ENCODE data around the gene NDUFV1.
"Not testable (repeated sequence)": the region's sequence is repeated elsewhere in the genome, so short reads cannot be mapped to it uniquely, and the experiment has no call there.

The NDUFV1 gene

DNA sequence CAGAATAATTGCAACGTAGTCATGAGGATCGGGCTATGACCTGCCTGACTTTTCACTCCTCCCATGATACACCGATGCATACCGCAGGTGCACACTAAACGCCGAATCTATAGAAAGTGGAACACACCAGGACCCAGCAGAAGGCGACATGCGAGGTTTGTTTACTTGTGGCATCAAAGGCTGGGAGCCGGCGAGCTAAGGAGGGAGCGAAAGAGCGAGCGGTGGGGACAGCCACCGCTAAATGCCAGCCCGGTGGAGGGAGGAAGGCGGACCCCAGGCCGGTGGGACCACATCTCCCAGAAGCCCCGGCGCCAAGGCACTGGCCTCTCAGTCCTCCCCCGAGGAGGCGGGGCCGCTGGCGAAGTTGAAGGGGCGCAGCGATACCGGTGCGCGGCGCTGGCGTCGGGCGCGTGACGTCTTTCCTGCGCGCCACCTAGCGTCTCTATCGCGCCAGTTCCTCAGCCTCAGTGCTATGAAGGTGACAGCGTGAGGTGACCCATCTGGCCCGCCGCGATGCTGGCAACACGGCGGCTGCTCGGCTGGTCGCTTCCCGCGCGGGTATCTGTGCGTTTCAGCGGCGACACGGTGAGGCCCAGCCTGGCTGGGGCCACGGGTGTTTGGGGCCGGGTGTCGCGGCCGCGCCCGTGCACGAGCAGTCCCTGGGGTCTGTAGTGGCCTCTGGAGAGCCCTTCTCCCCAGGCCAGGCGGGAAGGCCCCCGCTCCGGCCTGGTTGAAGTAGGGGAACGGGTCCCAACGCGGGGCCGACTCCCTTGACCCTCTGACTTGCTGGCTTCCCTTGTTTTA, at the start of gene NDUFV1:
Gene NDUFV1 (plus strand): TSS at position 445 of the 804 bp plus-strand sequence. CDS start 69 bp downstream, at position 514.
- peak; percentile 97 for DNase-seq

DNA sequence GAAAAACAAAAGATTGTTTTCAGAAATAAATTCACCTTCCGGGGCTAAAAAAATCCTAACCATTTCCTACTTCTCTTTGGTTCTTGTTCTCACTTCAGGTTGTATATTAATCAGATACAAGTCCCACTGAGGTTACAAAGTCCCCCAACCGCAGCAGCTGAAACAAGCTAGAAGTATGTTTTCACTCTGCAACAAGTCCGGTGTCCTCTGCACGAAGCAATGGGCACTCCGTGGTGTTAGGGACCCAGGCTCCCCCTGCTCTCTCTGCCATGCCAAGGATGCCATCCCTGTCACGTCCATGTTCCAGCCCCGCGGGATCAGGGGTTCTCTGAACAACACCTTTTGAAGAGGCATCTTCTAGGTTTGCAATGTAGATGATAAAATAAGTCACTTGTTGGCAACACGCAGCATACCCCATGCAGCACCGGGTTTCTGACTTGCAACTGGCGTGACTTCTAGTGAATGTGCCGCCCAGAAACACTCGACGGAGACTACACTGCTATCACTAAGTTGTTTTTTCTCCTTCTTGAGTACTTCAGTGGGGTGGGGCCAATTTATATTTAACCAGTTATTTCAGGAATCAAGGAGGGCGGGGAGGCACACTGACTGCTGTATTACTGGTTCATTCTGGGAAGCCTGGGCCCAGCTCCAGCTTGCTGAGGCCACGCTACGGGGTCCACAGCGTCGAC, 48.5 kb upstream of the NDUFV1 start:
- DNase-seq: no peak

DNA sequence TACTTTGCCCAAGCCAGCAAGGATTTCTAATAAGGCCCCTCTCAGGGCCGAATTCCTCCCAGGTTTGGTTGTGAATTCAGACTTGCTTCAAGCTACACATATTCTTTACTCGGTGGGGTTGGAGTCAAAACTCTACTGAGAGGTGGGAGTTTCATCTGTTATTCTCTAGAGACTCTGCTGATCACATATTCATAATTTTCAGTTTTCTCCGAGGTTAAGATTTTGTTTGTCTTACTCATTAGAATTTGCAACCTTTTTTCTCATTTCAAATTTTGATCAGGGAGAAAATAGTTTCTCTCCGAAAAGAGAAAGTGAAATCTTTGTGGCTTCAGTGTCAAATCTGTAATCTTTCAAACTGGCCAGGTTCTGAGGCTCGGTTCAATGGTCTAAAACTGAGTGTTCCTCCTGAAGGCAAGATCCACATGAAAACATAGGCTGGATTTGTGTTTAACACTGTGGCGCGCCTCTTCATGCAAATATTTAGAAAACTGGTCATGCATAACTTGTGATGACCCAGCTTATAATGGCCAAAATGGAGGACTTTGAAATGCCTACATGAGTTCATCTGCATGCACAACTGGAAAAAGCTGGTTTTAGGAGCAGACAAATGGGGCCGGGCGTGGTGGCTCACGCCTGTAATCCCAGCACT, 44.6 kb upstream of the NDUFV1 start:
- DNase-seq: no peak

DNA sequence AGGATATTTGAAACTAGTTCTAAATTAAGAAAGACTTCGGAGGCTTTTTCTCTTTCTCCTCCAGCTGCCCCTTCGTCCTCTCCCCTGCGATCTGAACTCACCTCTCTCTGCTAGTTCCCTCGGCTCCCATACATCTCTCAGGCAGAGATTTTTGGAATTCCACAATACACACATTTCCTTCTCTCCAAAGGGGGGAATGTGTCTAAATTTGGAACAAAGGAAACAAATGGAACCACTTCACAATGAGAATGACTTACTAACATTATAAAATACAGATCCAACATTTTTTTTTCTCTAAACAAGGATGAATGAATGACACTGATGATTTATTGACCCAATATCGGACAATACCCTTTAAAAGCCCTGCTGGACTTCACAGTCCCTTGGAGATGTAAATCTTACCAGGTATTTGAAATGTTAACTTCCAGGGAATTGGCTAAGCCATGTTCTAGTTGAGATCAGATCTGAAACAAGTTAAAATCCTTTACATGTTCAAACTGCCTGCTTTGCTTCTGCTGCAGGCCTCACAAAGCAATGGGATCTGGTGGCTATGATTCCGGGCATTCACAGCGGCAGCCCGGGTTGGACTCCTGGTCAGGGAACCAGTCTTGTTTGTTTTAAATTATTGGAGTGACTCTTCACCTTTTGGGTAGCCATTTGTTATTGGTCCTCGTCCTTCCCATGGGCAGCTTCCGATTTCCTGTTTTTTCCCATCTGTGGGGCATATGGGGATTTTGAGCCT, 43.6 kb upstream of the NDUFV1 start:
- DNase-seq: no peak

DNA sequence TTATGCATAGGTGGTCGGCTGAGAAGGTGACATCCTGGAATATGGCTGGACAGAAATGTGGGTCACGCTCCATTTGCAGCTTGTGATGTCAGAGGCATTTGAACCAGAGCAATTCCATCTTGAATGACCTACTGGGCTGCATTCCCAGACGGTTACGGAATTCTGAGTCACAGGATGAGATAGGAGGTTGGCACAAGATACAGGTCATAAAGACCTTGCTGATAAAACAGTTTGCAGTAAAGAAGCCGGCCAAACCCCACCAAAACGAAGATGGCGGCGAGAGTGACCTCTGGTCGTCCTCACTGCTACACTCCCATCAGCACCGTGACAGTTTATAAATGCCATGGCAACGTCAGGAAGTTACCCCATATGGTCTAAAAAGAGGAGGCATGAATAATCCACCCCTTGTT, 43.0 kb upstream of the NDUFV1 start:
- DNase-seq: not testable (repeated sequence)

DNA sequence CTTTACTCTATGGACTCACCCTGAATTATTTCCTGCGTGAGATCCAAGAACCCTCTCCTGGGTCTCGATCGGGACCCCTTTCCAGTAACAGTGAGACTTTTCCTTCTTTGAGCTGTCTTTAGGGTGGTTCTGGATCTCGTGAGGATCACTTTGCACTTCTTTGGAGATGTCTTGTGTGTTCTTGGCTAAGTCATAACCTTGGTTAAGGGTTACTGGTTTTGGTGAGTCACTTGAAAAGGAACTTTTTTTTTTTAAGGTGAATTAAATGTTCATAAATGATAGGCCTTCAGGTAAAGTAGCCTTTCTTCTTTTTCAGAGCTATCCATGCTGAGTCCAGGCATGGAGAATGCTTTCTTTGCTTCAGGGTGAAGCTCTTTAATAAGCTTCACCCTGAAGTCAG, 42.5 kb upstream of the NDUFV1 start:
- no peak for DNase-seq

DNA sequence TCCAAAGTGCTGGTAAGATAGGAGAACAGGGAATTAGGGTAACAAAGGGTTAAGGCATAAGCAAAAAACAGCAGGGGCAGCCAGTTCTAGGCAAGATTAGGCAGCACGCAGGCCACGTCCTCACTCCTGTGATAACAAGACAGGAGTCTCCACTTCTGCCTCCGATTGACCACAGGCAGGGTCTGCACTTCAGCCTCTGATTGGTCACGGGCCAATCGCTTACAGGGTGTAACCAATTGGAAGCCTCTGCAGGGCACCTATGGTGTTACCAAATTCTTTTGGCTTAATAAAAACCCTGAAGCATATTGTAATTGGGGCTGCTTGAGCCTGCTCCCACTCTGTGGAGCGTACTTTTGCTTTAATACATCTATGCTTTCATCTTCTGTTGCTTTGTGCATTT, 35.3 kb upstream of the NDUFV1 start:
- DNase-seq: no peak

DNA sequence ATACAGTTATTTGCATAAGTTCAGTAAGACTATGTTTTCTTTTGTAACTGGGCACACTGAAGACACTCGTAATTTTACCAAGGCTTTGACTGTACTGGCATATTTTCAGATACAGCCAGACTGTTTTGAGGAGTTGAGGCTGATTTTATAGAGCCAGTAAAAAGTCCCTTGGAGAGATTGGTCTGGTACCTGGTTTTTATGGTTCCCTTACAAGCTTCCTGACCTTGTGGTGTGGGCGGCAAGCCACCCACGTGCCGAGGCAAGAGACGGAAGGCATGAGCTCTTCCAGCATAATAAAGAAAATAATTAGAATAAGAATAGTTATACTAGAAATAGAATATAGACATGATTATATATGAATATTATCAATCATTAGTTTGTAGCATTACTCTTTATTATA, 34.4 kb upstream of the NDUFV1 start:
- DNase-seq: no peak

DNA sequence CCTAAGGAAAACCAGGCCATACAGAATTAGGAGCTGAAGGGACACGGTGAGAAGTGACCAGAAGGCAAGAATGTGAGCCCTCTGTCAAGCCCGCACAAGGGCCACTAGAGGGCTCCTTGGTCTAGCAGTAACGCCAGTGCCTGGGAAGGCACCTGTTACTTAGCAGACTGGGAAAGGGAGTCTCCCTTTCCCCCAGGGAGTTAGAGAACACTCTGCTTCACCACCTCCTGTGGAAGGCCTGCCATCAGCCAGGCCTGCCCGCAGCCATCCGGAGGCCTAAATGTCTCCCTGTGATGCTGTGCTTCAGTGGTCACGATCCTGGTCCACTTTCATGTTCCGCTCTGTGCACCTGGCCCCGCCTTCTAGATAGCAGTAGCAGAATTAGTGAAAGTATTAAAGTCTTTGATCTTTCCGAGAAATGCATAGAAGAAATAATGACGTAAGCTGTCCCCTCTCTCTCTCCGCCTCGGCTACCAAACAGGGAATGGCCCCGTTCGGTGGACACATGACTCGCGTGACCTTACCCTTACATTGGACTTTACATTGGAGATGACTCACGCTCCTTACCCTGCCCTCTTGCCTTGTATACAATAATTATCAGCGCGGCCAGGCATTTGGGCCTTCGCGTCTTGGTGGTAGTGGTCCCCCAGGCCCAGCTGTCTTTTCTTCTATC, 33.9 kb upstream of the NDUFV1 start:
- peak; percentile 75 for DNase-seq

DNA sequence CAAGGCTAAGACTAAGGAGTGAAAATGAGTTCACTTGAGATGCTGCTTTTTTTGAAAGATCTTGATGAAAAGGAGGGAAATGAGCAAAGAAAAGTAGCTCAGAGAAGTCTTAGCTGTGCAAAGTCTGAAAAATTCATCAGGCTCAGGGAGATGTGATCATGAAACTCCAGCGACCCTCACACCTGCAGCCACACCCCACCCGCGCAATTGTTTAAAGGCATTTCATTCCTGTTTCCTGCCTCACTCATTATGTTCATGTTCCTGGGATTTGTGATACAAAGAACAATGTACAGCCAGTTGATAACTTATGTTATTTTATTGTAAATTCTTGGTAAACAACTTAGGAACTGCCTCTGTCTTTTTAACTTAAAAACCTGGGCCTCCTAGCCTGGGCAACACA, 31.8 kb upstream of the NDUFV1 start:
- no peak for DNase-seq

DNA sequence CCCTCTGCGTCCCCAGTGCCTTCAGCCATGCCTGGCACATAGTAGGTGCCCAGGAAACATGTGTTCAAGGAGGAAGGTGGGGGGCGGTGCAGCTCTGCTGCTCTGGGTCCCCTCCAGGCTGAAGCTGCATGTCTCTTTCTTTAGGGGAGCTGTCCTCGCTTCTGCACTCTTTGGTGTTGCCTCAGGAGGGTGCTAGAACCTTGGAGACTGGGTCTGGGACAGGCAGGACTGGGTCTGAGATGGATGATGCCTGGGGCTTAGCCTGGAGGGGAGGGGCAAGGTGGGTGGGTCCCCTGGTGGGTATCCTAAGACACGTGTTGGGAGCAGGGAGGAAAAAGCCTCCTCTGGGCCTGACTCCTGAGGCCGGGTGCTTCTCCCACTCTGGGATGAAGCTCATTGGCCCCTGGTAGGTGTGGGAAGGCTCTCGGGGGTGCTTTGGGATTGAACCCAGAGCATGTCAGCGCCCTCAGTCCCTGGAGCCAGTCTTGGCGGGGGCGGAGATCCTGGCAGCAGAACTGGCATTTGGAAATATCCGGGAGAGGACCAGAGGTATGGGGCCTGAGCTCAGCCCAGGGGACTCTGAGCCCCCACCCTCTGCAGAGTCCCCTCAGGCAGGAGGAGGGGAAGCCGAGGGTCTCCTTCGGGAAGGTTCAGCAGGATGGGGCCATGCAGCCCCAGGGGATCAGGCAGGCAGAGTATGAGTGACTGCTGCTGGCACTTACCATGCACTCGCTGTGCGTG, 29.8 kb upstream of the NDUFV1 start:
- DNase-seq: peak; percentile 12

DNA sequence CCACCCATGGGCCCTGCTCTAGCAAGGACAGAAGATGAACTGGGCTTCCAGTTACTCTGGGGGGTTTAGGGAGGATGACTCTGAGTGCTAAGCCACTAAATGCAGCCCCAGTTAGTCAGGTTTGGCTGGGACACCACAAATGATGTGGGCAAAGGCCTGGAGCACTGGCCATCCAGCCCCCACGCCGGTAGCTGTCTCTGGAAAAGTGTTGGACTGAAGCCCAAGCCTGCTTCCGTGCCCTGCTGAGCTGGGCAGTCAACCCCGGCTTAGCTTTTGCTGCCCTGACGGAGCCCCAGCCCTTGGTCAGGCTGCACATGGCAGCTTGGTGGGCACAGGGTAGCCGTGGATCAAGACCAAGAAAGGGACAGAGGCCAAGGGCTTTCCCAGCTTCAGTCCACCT, 28.8 kb upstream of the NDUFV1 start:
- DNase-seq: no peak

DNA sequence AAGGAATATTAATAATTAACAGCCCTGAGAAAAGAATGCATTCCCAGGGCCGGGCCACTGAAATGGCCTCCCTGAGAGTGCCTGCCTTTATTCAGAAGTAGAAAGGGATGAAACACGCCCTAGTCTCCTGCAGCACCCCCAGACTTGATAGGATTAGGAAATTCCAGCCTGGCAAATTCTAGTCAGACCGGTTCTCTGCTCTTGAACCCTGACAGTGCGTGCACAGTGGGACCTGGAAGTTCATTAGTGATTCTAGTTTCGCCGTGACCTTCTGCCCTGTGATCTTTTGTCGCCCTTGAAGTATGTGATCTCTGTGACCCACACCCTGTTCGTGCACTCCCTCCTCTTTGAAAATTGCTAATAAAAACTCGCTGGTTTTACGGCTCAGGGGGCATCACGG, 25.3 kb upstream of the NDUFV1 start:
- DNase-seq: peak; percentile 56

DNA sequence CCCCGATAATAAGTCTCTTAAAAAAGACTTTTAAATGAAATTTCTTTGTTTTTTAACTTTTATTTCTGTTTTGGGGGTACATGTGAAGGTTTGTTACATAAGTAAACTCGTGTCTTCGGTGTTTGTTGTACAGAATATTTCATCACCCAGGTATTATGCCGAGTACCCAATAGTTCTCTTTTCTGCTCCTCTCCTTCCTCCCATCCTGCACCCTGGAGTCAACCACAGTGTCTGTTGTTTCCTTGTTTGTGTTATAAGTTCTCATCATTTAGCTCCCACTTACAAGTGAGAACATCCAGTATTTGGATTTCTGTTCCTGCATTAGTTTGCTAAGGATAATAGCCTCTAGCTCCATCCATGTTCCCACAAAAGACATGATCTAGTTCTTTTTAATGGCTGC, 24.7 kb upstream of the NDUFV1 start:
- no peak for DNase-seq

DNA sequence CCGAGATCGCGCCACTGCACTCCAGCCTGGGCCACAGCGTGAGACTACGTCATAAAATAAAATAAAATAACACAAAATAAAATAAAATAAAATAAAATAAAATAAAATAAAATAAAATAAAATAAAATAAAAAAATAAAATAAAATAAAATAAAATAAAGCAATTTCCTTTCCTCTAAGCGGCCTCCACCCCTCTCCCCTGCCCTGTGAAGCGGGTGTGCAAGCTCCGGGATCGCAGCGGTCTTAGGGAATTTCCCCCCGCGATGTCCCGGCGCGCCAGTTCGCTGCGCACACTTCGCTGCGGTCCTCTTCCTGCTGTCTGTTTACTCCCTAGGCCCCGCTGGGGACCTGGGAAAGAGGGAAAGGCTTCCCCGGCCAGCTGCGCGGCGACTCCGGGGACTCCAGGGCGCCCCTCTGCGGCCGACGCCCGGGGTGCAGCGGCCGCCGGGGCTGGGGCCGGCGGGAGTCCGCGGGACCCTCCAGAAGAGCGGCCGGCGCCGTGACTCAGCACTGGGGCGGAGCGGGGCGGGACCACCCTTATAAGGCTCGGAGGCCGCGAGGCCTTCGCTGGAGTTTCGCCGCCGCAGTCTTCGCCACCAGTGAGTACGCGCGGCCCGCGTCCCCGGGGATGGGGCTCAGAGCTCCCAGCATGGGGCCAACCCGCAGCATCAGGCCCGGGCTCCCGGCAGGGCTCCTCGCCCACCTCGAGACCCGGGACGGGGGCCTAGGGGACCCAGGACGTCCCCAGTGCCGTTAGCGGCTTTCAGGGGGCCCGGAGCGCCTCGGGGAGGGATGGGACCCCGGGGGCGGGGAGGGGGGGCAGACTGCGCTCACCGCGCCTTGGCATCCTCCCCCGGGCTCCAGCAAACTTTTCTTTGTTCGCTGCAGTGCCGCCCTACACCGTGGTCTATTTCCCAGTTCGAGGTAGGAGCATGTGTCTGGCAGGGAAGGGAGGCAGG, 23.2 kb upstream of the NDUFV1 start, which contains the start of gene GSTP1:
Gene GSTP1 (plus strand): TSS at position 566 of the 958 bp plus-strand sequence. CDS start 32 bp downstream, at position 598.
- no peak for DNase-seq

DNA sequence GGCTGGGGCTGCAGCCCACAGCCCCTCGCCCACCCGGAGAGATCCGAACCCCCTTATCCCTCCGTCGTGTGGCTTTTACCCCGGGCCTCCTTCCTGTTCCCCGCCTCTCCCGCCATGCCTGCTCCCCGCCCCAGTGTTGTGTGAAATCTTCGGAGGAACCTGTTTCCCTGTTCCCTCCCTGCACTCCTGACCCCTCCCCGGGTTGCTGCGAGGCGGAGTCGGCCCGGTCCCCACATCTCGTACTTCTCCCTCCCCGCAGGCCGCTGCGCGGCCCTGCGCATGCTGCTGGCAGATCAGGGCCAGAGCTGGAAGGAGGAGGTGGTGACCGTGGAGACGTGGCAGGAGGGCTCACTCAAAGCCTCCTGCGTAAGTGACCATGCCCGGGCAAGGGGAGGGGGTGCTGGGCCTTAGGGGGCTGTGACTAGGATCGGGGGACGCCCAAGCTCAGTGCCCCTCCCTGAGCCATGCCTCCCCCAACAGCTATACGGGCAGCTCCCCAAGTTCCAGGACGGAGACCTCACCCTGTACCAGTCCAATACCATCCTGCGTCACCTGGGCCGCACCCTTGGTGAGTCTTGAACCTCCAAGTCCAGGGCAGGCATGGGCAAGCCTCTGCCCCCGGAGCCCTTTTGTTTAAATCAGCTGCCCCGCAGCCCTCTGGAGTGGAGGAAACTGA, 22.4 kb upstream of the NDUFV1 start:
- no peak for DNase-seq

DNA sequence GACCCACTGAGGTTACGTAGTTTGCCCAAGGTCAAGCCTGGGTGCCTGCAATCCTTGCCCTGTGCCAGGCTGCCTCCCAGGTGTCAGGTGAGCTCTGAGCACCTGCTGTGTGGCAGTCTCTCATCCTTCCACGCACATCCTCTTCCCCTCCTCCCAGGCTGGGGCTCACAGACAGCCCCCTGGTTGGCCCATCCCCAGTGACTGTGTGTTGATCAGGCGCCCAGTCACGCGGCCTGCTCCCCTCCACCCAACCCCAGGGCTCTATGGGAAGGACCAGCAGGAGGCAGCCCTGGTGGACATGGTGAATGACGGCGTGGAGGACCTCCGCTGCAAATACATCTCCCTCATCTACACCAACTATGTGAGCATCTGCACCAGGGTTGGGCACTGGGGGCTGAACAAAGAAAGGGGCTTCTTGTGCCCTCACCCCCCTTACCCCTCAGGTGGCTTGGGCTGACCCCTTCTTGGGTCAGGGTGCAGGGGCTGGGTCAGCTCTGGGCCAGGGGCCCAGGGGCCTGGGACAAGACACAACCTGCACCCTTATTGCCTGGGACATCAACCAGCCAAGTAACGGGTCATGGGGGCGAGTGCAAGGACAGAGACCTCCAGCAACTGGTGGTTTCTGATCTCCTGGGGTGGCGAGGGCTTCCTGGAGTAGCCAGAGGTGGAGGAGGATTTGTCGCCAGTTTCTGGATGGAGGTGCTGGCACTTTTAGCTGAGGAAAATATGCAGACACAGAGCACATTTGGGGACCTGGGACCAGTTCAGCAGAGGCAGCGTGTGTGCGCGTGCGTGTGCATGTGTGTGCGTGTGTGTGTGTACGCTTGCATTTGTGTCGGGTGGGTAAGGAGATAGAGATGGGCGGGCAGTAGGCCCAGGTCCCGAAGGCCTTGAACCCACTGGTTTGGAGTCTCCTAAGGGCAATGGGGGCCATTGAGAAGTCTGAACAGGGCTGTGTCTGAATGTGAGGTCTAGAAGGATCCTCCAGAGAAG, 21.6 kb upstream of the NDUFV1 start:
- no peak for DNase-seq

DNA sequence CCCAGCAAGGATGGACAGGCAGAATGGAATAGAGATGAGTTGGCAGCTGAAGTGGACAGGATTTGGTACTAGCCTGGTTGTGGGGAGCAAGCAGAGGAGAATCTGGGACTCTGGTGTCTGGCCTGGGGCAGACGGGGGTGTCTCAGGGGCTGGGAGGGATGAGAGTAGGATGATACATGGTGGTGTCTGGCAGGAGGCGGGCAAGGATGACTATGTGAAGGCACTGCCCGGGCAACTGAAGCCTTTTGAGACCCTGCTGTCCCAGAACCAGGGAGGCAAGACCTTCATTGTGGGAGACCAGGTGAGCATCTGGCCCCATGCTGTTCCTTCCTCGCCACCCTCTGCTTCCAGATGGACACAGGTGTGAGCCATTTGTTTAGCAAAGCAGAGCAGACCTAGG, 20.8 kb upstream of the NDUFV1 start:
- DNase-seq: no peak
